Right lobe of liver (tissue), 4 donors: ENCODE measurements around the gene KCTD20.

ENCODE experiments used
- POLR2A ChIP-seq: fragments of 450-650 bp; IDR thresholded peaks from one replicate; pipeline ENCODE4 v1.6.1; 2017; ENCODE audit warnings: antibody characterized with exemption, mild to moderate bottlenecking
- TF ChIP-seq, protein P1 (sequence below), 4 donors: fragments of 200-600 bp in 3 of 4; fragments of 450-650 bp in 1 of 4; IDR thresholded peaks; one replicate each; pipeline versions ENCODE4 v1.5.1 to v1.8.0; 2016 to 2022; ENCODE audit warnings: antibody characterized with exemption in 4 of 4, mild to moderate bottlenecking in 2 of 4
- donor health status: DM: no; HTN: no; CAD: no.
- donor health status: DM: no; HTN: no; CAD: no.
- donor health status: DM: no; HTN: yes; CAD: no.

GRCh38 chr6:36436466-36436865 is 6.3 kb upstream of the KCTD20 start:
- TF ChIP-seq, protein P1, sequence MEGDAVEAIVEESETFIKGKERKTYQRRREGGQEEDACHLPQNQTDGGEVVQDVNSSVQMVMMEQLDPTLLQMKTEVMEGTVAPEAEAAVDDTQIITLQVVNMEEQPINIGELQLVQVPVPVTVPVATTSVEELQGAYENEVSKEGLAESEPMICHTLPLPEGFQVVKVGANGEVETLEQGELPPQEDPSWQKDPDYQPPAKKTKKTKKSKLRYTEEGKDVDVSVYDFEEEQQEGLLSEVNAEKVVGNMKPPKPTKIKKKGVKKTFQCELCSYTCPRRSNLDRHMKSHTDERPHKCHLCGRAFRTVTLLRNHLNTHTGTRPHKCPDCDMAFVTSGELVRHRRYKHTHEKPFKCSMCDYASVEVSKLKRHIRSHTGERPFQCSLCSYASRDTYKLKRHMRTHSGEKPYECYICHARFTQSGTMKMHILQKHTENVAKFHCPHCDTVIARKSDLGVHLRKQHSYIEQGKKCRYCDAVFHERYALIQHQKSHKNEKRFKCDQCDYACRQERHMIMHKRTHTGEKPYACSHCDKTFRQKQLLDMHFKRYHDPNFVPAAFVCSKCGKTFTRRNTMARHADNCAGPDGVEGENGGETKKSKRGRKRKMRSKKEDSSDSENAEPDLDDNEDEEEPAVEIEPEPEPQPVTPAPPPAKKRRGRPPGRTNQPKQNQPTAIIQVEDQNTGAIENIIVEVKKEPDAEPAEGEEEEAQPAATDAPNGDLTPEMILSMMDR (IDR thresholded peaks at IDR 0.05) = no peak
- TF ChIP-seq POLR2A = no peak
